ENCODE measurements around the gene FXYD1. TPM values are rescaled to one million over a fixed set of nuclear protein-coding genes. Genes with fewer than 3 reads are reported as not detected.
"Not testable (repeated sequence)": the region's sequence is repeated elsewhere in the genome, so short reads cannot be mapped to it uniquely, and the experiment has no call there.

Gene FXYD1
- polyA plus RNA-seq, 1 donor from 2014 or later: 7.1 TPM

DNA sequence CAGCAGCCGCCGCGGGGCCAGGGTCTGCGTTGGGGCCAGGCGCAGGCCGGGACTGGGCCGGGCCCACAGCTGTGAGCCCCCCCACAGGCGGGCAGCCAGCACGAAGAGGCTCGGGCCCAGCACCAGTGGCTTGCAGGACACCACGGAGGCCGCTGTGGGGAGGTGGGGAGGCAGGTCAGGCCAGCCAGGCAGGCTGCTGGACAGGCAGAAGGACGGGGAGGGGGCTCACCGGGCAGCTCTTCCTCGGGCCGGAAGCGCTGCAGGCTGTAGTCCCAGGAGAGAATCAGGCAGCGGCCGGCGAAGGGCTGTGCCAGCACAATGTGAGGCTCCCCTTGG, 12.0 kb upstream of the FXYD1 start:
- Mint-ChIP-seq H3K36me3 (no peaks in the 10 kb centered on the region), H3K27ac (no peak overlapping the region), H3K27me3 (no peaks in the 10 kb centered on the region), H3K4me1 (peaks cover 9 to 13% (median 9%) of the 10 kb centered on the region in 3 donors), H3K4me3 (no peak overlapping the region), H3K9me3 (no peaks in the 10 kb centered on the region)

DNA sequence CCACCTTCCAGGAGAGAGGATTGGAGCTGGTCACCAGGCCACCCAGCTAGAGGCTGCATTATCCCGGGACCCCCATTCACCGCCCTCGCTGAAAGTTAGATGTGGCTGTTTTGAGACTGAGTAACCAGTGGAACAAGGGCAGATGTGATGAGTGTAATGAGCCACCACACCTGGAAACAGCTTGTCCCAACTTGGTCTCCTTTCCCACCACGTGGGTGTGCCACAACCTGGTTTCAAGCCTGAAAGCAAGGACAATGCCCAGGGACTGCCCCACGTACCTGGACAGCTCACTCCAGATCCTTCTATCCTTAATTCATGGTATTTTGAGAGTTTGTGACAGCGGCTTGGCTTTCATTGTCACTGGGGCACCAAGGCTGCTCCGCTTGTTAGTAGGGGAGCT, 10.8 kb upstream of the FXYD1 start:
- no peaks in the 10 kb centered on the region for H3K36me3 Mint-ChIP-seq
- H3K4me3 Mint-ChIP-seq: no peak overlapping the region
- no peak overlapping the region for H3K27ac Mint-ChIP-seq
- no peaks in the 10 kb centered on the region for H3K27me3 Mint-ChIP-seq
- peaks cover 9 to 13% (median 9%) of the 10 kb centered on the region in 3 donors for H3K4me1 Mint-ChIP-seq
- H3K9me3 Mint-ChIP-seq: peaks cover 0 to 4% (median 0%) of the 10 kb centered on the region in 3 donors

DNA sequence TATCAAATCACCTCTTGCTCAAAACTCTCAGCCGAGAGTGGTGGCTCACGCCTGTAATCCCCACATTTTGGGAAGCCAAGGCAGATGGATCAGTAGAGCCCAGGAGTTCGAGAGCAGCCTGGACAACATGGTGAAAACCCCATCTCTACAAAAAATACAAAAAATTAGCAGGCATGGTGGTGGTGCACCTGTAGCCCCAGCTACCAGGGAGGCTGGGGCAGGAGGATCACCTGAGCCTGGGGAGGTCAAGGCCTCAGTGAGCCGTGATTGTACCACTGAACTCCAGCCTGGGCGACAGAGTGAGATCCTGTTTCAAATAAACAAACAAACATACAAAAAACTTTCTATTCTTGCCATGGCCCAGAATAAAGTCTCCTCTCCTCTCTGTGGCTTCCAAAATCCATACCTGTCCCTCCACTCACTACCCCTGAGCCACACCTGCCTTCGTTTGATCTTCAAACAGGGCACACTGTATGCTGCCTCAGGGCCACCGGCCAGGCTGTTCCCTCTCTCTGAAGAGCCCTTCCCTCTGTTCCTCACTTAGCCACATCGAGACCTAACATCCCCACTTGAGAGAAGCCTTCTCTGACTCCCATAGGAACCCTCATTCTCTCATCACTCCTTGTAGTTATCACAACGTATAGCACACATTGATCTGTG, 10.1 kb upstream of the FXYD1 start:
- no peaks in the 10 kb centered on the region for H3K36me3 Mint-ChIP-seq
- no peaks in the 10 kb centered on the region for H3K27me3 Mint-ChIP-seq
- peaks cover 0 to 4% (median 0%) of the 10 kb centered on the region in 3 donors for H3K9me3 Mint-ChIP-seq

DNA sequence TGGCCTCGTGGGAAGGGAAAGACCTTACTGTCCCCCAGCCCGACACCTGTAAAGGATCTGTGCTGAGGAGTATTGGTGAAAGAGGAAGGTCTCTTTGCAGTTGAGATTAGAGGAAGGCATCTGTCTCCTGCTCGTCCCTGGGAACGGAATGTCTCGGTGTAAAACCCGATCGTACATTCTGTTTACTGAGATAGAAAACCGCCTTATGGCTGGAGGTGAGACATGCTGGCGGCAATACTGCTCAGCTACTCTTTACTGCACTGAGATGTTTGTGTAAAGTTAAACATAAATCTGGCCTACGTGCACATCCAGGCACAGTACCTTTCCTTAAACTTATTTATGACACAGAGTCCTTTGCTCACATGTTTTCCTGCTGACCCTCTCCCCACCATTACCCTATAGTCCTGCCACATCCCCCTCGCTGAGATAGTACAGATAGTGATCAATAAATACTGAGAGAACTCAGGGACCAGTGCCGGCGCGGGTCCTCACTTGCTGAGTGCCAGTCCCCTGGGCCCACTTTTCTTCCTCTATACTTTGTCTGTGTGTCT, 8.8 kb upstream of the FXYD1 start:
- H3K27ac Mint-ChIP-seq, H3K4me3 Mint-ChIP-seq, H3K4me1 Mint-ChIP-seq, H3K36me3 Mint-ChIP-seq, H3K27me3 Mint-ChIP-seq, H3K9me3 Mint-ChIP-seq: not testable (repeated sequence)

More for the DNA sequence above, 10.1 kb upstream of the FXYD1 start:
- H3K4me1 Mint-ChIP-seq: peaks cover 9 to 13% (median 9%) of the 10 kb centered on the region in 3 donors
- H3K27ac Mint-ChIP-seq: peak overlapping the region in 1 of 3 donors; percentile 13
- peak overlapping the region in 1 of 4 donors; percentile 15 for H3K4me3 Mint-ChIP-seq

DNA sequence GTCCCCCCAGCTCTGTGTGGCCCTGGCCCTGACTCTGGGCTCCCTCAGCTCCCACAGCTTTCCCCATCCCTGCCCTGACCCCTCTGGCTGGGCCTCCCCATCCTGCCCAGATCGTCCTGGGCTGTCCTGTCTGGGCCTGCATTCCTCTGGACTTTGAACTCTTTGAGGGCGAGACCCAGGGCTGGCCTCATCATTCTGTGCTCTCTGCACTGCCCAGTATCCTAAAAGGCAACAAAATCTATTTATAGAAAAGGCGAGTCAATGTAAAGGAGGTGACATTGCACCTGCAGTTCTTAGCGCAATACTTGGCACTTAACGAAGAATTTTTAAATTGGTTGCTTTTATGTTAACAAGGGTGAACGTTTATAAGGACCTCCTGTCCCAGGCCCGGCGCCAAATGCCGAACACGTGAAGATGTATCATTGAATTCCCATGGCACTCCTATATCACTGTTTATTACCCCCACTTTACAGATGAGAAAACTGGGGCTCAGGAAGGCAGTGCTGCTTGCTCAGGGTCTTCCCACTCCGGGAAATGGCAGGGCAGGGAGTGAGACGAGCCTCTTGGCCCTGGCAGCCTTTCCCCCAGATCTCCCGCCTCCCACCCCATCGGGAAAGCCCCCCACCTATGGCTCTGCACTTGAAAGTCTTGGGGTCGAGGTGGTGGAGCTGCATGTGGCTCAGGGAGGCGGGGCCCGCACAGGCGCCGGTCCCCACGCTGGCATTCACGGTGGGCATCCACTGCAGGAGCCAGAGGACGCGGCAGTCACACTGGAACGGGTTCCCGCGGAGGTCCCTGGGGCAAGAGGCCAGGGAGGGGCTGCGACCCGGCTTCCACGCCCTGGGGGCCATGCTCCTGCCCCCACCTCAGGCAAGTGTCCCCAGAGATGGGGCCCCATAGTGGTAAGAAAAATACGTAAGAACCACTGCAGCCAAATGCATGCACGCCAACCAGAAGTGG, 7.6 kb upstream of the FXYD1 start:
- no peaks in the 10 kb centered on the region for H3K27me3 Mint-ChIP-seq
- no peak overlapping the region for H3K27ac Mint-ChIP-seq
- H3K9me3 Mint-ChIP-seq: peaks cover 0 to 4% (median 0%) of the 10 kb centered on the region in 3 donors
- peaks cover 0 to 5% (median 3%) of the 10 kb centered on the region in 3 donors for H3K4me1 Mint-ChIP-seq
- no peaks in the 10 kb centered on the region for H3K36me3 Mint-ChIP-seq
- no peak overlapping the region for H3K4me3 Mint-ChIP-seq

DNA sequence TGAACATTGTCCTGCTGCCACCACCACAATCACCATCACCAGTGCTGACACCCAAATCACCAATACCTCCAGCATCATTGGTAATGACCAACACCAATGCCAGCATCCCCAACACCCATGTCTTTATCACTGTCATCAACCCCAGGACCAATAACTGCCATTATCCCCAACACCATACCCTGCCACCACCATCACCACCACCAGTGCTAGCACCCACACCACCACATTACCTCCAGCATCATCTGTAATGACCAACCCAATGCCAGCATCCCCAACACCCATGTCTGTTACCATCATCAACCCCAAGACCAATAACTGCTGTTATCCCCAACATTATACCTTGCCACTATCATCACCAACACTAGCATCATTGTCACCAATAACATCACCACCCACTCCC, 6.4 kb upstream of the FXYD1 start:
- H3K27ac Mint-ChIP-seq: no peak overlapping the region
- no peak overlapping the region for H3K4me3 Mint-ChIP-seq
- peaks cover 0 to 4% (median 0%) of the 10 kb centered on the region in 3 donors for H3K9me3 Mint-ChIP-seq
- H3K4me1 Mint-ChIP-seq: peaks cover 3 to 8% (median 6%) of the 10 kb centered on the region in 3 donors
- no peaks in the 10 kb centered on the region for H3K27me3 Mint-ChIP-seq
- no peaks in the 10 kb centered on the region for H3K36me3 Mint-ChIP-seq

DNA sequence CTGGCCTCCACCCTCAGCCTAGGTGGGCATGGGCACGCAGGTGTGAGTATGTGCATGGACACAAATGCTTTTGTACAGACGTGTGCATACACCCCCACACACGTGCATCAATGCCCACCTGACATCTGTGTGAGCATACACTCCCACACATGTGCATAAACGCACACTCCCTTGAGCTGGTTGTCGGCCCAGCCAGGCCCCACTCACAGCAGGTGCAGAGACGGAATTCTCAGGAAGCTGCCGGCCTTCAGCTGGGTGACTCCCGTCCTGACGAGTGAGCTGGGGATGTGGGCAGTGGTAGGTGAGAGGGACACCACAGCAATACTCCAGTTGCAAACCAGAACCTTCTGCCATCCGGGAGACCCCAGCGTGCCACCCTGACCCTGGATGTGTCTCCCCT, 4.8 kb upstream of the FXYD1 start:
- no peak overlapping the region for H3K27ac Mint-ChIP-seq
- H3K9me3 Mint-ChIP-seq: peaks cover 0 to 4% (median 0%) of the 10 kb centered on the region in 3 donors
- H3K27me3 Mint-ChIP-seq: no peaks in the 10 kb centered on the region
- no peak overlapping the region for H3K4me3 Mint-ChIP-seq
- H3K36me3 Mint-ChIP-seq: no peaks in the 10 kb centered on the region
- H3K4me1 Mint-ChIP-seq: peaks cover 6 to 16% (median 6%) of the 10 kb centered on the region in 3 donors

DNA sequence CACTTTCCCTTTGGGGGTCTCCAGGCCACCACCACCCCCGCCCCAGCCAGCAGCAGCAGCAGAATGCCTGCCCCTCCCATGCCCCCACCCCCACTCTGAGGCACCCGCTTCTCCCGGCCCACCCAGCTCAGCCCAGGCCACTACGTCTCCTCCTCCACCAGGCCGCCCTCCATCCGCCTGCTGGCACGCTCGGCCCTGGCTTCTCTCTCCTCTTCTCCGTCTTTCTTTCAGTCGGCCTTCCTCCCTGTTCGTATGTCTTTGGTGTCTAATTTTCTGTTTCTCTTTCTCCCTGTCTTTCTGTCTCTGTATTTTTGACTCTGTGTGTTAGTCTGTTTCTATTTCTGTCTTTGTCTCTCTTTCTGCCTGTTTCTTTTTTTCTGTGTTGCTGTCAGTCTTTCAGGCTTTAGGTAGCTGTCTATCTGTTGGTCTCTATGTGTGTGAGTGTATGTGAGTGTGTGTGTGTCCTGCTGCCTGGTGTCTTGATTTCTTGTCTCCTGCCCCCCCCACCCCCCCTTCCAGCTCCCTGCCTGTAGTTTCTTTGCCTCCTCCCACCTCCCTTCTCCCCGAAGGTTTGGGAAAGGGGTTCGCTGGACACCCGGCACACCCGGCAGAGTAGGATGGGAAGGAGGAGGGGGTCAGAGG, 3.9 kb upstream of the FXYD1 start, which contains the start of gene LGI4:
Gene LGI4 (minus strand): TSS at position 459 of the 642 bp plus-strand sequence. CDS start 379 bp downstream, at position 80.
- Mint-ChIP-seq H3K27ac (no peak within 1 kb of the TSS), H3K36me3 (no peaks in the 10 kb centered on the region)

DNA sequence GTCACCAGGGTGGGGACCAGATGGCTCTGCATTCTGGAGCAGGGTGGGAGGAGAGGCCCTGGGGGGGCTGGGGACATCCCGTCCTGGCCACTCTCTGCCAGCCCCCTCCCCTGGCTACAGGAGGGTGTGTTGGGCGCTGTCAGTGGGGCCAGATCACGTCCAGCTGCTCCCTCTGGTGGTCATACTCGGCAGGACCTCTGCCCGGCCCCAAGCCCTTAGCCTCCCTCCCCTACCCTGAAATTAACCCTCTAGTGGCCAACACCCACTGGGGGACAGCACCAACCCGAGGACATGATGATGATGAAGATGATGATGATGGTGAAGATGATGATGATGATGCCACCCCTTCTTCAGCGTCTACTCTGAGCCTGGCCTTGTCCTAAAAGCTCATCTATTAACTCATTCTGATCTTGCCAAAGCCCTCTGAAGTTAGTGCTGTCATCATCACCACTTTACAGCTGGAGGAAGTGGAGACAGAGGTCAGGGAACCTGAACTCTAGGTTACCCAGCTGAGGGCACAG, 3.2 kb upstream of the FXYD1 start:
- H3K27me3 Mint-ChIP-seq: no peaks in the 10 kb centered on the region
- H3K9me3 Mint-ChIP-seq: peaks cover 0 to 4% (median 0%) of the 10 kb centered on the region in 3 donors
- no peaks in the 10 kb centered on the region for H3K36me3 Mint-ChIP-seq
- peaks cover 6 to 16% (median 6%) of the 10 kb centered on the region in 3 donors for H3K4me1 Mint-ChIP-seq
- H3K4me3 Mint-ChIP-seq: peak overlapping the region in 1 of 4 donors; percentile 12
- H3K27ac Mint-ChIP-seq: no peak overlapping the region

More for the DNA sequence above, 3.9 kb upstream of the FXYD1 start, which contains the start of gene LGI4:
- Mint-ChIP-seq H3K4me3 (peak within 1 kb of the TSS in 2 of 4 donors; percentile 12 to 75), H3K9me3 (peaks cover 0 to 4% (median 0%) of the 10 kb centered on the region in 3 donors), H3K27me3 (no peaks in the 10 kb centered on the region), H3K4me1 (peaks cover 6 to 16% (median 6%) of the 10 kb centered on the region in 3 donors)

DNA sequence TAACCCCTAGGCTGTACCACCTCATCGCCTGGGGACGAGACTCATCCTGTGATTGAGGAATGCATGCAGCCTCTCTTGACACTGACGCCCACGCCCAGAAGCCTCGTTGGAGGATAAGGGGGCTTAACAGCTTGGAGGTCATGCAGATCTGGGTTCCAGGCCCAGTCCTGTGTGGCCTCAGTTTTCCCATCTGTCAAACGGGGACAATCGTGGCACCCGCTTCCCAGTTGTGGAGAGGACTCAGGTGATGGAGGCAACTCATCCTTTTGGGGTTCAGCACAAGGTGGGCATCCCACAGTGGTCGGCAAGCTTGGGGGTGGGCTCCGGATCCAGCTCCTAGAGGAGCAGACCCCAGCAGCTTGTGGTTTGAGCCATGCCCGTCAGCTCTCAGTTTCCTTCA, 2.4 kb upstream of the FXYD1 start:
- Mint-ChIP-seq H3K27ac (no peak overlapping the region), H3K4me3 (no peak overlapping the region), H3K9me3 (peaks cover 0 to 4% (median 0%) of the 10 kb centered on the region in 3 donors), H3K27me3 (no peaks in the 10 kb centered on the region), H3K36me3 (no peaks in the 10 kb centered on the region), H3K4me1 (peaks cover 6 to 20% (median 12%) of the 10 kb centered on the region in 3 donors)

DNA sequence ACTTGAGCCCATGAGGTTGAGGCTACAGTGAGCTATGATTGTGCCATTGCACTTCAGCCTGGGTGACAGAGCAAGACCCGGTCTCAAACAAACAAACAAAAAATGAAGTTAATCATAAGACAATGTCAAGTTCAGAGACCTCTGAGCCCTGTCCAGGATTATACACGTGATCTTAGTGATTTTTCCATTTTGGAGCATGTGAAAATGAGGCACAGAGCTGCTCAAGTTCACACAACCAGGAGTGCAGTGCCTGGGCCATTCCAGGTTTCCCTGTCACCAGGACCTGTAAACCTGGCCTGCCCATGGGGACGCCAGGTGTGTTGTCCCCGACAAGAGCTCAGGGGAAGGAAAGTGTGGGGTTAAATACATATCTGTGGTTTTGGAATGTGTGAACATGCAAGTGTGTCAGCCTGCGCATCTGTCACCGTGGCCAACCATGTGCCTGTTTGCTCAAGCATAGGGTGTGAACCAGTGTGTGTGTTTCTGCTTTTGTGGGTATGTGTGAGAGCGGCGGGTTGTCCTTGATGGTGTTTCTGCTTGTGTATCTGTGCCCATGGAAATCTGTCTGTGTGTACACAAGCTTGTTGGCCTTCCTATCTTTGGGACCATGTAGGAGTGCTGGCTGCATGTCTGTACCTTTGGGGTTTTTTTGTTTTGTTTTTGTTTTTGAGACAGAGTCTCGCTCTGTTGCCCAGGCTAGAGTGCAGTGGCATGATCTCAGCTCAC, 1.5 kb upstream of the FXYD1 start:
- no peak overlapping the region for H3K4me3 Mint-ChIP-seq
- H3K27me3 Mint-ChIP-seq: no peaks in the 10 kb centered on the region
- peaks cover 14 to 27% (median 20%) of the 10 kb centered on the region in 3 donors for H3K4me1 Mint-ChIP-seq
- H3K9me3 Mint-ChIP-seq: peaks cover 0 to 4% (median 0%) of the 10 kb centered on the region in 3 donors
- H3K27ac Mint-ChIP-seq: peak overlapping the region in 1 of 3 donors; percentile 63
- H3K36me3 Mint-ChIP-seq: peaks cover 1% of the 10 kb centered on the region

DNA sequence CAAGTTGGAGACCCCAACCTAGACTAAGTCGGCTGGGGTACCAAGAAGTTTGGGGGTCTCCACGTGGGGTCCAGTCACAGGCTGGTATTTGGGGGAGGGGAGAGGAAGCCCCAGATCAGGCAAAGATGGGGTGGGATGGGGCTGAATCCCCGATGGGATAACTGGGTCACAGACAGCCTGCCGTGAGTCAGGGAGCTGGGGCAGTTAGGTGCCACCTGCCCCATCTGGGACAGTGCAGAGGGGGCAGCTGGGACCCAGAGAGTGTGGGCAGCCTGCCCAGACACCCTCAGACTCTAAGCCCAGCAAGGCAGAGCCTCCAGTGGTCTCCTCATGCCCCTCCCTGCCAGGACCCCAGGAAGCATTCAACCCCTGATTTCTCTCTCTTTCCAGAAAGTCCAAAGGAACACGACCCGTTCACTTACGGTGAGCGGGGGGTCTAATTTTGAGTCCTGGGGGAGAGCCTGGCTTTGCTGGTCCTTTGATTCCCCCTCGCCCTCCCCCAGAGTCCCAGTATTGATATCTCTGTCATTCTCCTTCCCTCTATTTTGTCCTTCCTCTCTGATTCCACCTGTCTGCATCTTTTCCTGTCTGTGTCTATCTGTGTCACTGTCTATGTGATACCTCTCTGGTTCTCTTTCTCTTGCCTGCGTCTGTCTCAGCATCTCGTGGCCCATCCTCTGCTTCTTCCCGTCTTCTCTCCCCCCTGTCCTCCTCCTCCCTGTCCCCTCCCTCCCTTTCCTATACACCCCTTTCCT, 1.8 kb downstream of the FXYD1 start:
- Mint-ChIP-seq H3K9me3 (no peaks in the 10 kb centered on the region), H3K27ac (peak overlapping the region in 2 of 3 donors; percentile 16 to 86), H3K4me1 (peaks cover 21 to 31% (median 26%) of the 10 kb centered on the region in 3 donors), H3K36me3 (peaks cover 1% of the 10 kb centered on the region), H3K27me3 (no peaks in the 10 kb centered on the region), H3K4me3 (peak overlapping the region in 1 of 4 donors; percentile 92)
